M059J (cell line): ENCODE results near the gene FLVCR2. TPM values are rescaled to one million over a fixed set of nuclear protein-coding genes. Genes with fewer than 3 reads are reported as not detected.
A peak's percentile ranks its signal among the peaks of the same experiment; 100 is the strongest.

Source experiments
- DNase-seq: peaks from one replicate; pipeline ENCODE4 v3.0.0-alpha.2; 2012; ENCODE audit warnings: low read depth
- total RNA-seq: library from RNA; depleted of rRNA; stranded (reverse); fragments of >200 nt; shearing (Covaris generic); gene quantifications from 2 replicates; pipeline ENCODE4 v1.2.3, GENCODE V29; 2014; rRNA removed

Gene FLVCR2, protein sequence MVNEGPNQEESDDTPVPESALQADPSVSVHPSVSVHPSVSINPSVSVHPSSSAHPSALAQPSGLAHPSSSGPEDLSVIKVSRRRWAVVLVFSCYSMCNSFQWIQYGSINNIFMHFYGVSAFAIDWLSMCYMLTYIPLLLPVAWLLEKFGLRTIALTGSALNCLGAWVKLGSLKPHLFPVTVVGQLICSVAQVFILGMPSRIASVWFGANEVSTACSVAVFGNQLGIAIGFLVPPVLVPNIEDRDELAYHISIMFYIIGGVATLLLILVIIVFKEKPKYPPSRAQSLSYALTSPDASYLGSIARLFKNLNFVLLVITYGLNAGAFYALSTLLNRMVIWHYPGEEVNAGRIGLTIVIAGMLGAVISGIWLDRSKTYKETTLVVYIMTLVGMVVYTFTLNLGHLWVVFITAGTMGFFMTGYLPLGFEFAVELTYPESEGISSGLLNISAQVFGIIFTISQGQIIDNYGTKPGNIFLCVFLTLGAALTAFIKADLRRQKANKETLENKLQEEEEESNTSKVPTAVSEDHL
- total RNA-seq = 0.22 TPM in 1 of 2 replicates, not detected in the other

DNA sequence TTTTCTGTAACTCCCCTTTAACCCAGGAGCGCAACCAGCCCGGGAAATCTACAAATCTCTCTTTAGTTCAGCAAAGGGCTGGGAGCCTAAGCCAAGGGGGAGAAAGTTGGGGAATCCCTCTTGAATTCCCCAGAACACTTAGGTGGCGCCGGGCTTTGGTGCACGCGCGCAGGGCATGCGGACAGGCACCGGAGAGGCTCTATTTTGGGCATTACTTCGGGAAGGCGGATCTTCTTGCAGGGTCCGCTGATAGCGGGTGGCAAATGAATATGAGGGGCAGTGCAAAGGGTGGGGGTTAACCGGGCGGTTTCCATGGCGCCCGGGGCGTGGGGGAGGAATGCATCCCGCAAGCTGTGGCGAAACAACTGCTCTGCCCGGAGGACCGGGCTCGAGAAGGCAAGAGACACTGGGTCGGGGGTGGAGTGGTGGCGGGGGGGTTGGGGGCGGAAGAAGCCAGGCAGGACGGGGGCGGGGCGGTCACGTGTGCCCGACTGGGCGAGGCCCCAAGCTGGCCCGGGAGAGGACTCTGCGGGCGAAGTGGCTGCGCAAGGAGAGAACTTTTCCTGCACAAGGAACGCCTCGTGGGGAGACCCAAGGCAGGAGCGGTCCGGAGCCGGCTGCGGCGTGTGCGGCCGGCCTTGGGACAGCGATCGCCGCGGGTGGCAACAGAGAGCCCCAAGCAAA lies at the start of gene FLVCR2:
Gene FLVCR2, plus strand, starts transcription at position 519 of the 684 bp plus-strand sequence. CDS start 353 bp downstream, outside the sequence.
- DNase-seq = peak; percentile 57

DNA sequence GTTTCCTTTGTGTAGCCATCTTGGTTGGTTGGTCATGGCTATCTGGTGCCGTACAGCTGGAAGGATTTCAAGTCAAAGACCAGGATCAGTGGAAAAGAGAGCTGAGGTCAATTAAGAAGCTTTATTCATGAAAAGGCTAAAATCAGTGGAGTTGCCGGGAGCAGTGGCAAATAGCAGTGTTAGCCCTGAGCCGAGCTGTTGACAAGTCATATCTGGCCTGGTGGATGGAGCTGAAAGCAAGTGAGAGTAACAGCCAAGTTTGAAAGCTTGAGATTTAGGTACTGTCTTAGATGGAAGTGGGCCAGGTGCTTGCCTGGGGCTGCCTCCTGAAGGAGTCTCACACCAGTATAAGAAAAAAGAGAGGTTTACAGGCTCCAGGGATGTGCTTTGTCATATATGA lies 47.2 kb upstream of the FLVCR2 start:
- DNase-seq = no peak

DNA sequence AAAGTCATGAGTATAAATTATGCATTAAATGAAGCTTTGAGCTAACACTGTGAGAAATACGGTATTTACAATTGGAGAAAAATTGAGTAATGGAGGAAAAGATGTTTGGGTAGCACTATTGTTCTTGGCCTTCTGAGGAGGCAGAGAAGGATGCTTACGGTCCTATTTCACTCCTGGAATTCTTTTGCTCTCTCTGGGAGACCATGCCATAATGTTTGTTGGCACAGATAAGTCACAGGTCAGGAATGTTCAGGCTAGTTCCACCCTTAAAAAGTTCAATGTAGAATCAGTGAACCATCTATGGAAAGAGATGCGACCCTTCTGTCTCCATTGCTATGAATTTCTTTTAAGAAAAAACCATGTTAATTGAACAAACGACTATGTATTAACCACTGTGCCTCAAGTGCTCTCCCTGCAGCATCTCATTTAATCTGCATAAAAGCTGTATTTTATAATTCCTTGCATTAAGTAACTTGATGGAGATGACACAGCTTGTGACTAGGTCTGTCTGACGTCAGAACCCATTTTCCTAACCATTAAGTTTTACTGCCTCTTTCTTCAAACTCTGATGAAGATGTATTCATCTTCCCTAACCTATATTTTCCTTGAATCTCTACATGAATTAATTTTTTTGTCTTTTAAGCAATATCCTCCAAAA lies 46.6 kb upstream of the FLVCR2 start:
- DNase-seq = no peak

DNA sequence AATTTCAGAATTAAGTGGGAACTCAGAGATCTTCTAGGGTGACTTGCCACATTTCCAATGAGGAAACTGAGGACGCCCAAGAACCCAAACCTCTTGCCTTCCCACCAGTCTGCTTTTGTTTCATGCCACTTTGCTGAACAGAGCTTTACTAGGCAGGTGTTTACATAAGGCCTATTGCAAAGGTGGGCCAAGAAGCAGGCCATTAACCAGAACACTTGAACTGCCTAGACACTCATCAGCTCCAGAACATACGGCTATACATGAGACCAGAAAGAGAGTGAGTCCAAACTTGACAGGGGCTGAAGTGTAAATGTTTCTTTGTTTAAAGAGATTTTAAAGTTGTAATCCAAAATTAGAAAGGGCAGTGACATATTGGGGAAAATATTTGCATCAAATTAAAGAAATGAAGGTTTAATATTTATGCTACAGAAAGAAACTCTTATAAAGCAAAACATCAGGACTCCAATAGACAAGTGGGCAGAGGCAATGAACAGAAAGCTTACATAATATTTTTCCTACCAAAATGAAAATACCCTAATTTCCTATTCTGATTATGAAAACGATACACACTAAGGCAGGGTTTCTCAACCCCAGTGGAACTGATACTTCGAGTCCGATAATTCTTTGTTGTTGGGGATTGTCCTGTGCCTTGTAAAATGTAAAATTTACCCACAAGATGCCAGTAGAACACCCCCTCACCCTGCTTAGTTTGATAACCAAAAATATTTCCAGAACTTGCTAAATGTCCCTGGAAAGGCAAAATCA lies 44.4 kb upstream of the FLVCR2 start:
- no peak for DNase-seq

DNA sequence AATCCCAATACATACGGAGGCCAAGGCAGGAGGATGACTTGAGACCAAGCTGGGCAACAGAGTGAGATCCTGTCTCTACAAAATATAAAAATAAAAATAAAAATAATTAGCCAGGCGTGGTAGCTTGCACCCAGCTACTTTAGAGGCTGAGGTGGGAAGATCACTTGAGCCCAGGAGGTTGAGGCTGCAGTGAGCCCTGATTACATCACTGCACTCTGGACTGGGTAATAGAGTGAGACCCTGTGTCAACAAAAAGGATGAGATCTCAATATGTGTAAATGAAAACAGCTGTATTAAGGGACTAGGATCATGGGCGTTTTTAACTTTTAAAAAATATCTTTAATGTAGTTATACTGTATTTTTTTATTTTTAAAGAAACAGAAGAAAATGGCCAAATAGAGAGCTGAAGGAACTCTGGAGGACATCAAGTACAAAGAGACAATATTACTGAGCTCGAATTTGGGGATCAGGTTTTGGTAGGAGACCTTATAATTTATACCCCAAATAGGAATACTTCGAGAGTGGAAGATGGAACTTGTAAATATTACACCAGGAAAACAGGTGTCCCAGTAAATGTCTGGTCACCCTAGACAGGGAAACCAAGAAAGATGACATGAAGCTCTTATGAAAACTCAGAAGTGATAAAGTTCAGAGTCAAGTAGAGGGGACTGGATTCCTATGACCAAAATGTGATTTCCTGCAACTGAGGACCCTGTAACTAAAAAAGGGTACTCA lies 43.1 kb upstream of the FLVCR2 start:
- DNase-seq = no peak

DNA sequence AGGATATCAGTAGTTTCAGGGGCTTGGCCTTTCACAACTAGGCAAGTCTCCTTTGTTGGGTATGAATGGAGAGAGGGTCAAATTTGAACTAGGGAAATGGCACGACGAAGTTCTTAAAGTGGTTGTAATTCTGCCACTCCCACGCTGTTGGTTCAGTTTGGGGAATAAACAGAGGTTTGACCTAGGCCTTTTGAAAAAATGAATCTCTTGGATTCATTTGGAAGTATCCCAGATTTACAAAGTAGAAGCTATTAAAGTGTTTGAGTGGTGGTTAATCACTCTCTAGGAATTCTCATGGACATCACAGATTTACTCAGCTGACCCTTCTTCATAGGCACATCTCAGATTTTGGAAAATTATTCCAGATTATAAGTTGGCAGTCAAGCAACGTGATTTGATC lies 41.3 kb upstream of the FLVCR2 start:
- no peak for DNase-seq

DNA sequence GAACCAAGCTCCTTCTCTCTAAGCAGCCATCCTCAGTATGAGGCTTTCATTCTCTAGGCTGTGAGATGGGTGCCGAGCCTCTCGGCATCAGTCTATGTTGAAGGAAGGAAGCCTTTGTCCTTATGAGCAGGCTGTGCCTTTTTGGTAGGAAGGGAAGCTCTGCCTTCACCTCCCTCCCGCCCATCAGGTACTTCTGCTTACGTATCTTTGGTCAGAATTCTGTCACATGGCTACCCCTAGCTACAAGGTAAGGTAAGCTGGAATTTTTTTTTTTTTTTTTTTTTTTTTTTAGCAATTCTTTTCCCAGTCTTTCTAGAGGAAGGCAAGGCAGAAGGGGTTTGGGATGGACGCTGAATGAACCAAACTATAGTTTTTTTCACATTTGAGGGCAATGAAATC lies 39.3 kb upstream of the FLVCR2 start:
- no peak for DNase-seq

DNA sequence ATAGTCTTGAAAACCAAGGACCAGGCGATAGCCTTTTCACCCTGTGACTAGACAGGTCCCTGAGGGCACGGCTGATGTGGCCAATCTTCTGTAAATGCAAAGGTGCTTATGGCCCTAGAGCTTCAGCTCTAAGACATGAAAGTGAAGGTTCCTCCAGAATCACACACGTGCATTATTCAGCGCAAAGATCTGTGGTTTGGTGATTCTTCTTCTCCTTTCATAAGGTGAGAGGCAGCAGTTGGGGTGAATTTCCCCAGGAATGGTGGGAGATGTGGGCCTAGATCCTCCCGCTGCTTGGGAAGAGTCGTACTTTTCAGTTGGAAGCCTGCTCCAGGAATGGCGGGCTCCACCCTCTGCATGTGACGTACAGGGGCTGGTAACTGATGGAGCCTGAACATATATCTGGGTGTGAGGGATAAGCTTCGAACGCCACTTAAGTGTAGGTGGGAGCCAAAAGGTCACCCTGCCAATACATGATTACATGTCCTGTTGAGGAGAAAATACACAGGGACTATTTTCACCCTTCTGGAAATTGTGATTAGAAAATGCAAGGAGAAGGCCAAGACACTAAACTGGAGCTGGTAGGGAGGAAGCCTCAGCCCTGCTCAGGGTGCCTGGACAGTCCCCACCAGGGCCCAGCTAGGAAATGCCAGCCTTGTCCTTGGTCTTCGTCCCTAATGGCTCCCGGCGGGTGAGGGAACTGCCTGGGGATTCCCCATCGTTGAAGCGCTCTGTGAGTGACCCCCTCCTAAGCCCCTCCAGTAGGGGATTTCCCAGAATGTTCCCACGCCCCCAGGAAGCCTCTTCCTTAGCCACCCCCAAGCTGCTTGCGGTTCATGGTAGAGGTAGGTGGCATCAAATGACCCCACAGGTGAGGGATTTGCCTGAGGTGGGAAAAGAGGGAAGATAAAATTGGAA lies 38.6 kb upstream of the FLVCR2 start:
- no peak for DNase-seq

DNA sequence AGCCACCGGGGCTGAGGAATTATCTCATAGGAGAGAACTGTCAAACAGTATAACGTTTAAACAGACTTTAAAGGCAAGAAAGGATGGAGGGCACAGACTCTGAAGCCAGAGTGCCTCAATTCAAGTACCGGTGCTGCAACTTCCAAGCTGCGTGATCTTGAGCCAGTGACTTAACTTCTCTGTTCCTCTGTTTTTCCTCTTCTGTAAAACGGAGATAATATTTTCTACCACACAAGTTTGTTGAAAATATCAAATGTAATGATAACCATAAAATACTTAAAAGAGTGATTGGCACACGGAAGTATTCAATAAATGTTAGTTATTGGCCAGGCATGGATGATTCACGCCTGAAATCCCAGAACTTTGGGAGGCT lies 38.0 kb upstream of the FLVCR2 start:
- no peak for DNase-seq

DNA sequence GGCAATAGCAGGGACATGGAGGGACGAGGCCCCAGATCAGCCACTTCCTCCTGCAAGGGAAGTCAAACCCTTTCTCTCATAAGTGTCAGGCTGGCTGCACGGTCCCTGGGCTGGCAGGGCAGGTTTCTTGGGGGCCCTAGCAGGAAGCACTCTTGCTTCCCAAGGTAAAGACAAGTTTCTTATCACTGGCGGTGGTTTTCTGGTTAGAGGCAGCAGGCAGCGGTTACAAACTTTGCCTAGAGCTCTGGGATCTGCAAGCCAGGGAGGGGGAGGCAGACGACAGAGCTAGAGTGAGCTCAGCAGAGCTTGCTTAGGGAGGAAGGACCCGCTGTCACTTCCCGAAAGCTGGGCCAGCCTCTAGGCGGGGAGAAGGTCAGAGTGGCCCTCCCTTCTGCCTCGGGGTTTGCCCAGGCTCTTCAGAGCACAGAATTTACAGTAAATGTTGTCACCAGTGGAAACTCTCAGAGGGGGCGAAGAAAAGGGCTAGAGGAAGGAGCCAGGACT lies 35.8 kb upstream of the FLVCR2 start:
- peak; percentile 63 for DNase-seq

DNA sequence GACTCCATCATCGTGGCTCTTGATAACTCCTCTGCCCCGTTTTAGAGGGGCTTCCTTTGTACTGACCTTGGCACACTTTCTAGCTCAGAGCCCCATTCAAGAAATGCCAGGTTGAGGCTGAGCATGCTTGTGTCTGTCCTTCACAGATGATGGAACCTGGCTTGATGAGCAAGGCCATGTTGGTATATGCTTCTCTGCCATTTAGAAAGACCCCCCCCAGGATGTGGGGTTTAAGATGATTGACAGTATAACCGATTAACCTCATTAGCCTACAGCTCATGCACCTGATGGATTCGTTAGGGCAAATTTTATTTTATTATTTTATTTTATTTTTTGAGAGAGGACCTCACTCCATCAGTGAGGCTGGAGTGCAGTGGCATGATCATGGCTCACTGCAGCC lies 35.2 kb upstream of the FLVCR2 start:
- DNase-seq = no peak

DNA sequence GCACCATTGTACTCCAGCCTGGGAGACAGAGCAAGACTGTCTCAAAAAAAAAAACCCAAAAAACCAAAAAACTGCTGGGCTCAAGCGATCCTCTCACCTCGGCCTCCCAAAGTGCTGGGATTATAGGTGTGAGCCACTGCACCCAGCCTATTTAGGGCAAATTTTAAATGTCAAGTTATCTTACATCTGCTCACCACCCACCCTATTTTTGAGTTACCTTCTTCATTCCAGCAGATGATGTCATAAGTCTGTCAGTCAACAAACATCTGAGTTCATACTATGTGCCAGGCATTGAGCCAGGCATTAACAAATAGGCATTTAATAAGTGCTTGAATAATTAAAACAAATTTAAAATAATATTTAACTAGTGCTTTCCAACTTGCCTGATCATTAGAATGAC lies 34.6 kb upstream of the FLVCR2 start:
- no peak for DNase-seq

DNA sequence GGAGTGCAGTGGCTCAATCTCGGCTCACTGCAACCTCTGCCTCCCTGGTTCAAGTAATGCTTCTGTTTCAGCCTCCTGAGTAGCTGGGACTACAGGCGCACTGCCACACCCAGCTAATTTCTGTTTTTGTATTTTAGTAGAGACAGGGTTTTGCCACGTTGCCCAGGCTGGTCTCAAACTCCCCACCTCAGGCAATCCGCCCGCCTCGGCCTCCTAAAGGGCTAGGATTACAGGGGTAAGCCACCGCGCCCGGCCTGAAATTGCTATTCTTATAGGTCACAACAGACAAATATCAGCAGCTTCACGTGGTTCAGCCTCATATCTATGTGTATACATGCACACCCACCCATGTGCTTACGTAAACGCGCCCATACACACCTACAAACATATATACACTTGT lies 32.5 kb upstream of the FLVCR2 start:
- no peak for DNase-seq

DNA sequence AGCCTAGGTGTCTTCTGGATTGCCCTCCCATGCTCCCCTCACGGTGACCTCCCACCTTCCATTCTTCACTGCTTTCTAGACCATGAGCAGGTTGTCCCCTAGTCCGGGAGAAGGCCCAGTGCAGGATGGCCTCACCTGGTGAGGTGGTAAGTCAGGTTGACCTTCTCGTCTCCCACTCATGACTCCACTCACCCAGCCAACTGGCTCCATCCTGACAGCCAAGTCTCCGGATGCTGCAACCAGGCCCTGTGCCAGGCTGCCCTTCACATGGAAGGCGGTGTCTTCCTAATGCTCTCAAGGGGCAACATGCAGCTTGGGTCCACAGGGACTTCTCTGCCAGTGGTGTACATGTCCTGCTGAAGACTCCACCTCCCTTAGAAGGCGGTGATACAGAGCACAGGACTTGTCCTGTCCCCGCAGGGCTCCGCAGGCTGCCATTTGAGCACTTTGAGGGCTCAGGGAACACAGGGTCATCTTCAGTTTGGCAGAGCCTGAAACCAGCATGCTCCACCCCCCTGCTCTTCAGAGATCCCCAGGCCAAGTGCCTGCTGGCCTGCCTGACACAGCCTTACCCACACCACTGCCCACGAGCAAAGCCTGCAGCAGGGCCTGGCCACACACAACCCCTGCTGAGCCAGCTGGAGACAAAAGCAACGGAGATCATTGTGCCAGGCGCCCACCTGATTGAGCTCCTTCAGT lies 30.7 kb upstream of the FLVCR2 start:
- no peak for DNase-seq

DNA sequence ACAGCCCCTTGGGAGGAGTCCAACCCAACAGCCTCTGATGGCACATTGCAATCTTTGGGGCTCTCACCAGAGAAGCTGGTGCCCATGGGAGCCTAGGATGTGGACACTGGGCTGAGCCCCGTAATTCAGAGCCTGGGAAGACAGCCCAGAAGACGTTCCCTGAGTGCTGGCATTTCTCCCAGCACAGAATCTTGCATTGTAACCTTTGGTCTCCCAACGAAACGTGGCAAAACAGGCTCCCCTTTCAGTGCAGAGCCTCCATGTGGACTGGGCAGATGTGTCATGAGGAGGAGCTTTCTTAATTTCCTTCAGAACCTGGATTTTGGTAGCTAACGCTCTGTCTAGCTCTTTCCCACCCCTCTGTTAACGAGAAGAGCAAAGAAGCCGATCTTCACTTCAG lies 29.9 kb upstream of the FLVCR2 start:
- peak; percentile 28 for DNase-seq

DNA sequence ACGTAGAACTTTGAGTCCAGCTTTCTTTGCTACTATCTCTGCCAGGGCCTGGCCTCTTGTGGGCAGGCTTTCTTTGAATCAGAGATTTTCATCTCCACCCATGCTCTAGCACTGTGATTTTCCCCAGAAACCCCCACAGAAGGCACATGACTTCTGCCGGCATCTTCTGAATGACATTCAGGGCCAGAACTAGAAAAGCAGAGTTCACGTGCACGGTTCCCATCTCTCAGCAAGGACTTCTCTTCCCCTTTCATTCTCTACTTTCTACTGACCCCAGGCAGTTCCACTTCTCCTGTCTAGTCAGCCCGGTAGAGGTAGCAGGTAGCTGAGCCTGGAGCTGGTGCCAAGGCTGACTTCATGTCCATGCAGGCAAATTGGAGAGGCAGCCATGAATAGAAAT lies 29.3 kb upstream of the FLVCR2 start:
- DNase-seq = no peak

DNA sequence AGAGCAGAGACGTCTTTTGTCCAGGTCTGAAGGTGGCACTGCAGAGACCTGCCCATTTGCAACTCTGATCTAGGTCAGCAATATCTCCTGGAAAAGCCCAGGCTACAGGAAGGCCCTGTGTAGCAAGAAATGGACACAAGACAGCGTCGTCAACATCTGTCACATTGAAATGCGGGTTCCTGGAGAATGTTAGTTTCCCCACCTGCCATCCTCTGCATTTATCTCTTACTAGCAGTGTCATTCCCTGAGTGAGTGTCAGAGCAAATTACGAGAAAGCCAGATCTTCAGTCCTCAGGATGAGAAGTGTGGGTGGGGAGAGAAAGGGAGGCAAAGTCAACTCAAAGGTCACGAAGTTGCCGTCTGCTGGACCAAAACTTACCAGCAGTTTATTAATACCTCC lies 27.4 kb upstream of the FLVCR2 start:
- DNase-seq = no peak

DNA sequence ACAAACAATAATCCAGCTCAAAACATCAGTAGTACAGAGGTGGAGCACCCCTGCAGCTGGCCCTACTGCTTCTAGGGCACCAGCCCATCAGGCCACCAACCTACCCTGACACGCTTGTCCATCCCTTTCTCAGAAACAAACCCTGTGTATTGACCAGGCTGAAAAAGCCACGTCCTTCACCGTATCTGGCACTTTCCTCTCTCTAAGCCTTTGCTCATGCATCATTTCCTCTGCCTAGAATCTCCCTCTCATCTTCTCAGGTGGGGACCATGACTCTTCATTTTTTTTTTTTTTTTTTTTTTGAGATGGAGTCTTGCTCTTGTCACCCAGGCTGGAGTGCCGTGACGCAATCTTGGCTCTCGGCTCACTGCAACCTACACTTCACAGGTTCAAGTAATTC lies 25.3 kb upstream of the FLVCR2 start:
- DNase-seq = no peak

DNA sequence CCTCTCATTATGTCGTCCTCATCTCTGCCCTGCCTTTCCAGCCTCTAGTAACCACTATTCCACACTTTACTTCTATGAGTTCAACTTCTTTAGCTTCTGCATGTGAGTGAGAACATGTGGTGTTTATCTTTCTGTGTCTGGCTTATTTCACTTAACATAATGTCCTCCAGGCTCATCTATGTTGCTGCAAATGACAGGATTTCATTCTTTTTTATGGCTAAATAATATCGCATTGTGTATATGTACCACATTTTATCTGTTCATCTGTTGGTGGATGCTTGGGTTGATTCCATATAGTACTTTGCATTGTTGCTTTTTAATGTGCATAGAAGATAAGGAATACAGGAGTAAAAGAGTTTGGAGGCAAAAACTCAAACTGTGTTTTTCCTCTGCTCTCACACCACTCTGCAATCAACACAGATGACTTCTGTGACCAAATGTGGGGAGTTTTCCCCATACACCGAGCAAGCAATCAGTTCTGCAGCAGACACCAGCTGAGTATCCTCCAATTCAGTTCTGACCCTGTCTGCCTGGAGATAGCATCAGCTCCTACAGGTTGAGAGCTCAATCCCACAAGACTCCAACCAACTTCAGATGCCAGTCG lies 24.6 kb upstream of the FLVCR2 start:
- no peak for DNase-seq
